NCI-H2029 treated with DMSO at 0.1 percent for 48 hours (cell line): ENCODE measurements around the gene ETFB.

ENCODE experiments used
- DNase-seq: peaks from one replicate; lab custom pipeline; 2025; lab: John Stamatoyannopoulos, UW

The ETFB gene

GRCh38 chr19:51351266-51351990, 14.8 kb downstream of the ETFB start:
- no peak for DNase-seq

- no peak for DNase-seq
These were observed 18.8 kb downstream of the ETFB start for GRCh38 chr19:51347209-51347928.

GRCh38 chr19:51346742-51347141, 19.4 kb downstream of the ETFB start:
- DNase-seq: no peak

DNA sequence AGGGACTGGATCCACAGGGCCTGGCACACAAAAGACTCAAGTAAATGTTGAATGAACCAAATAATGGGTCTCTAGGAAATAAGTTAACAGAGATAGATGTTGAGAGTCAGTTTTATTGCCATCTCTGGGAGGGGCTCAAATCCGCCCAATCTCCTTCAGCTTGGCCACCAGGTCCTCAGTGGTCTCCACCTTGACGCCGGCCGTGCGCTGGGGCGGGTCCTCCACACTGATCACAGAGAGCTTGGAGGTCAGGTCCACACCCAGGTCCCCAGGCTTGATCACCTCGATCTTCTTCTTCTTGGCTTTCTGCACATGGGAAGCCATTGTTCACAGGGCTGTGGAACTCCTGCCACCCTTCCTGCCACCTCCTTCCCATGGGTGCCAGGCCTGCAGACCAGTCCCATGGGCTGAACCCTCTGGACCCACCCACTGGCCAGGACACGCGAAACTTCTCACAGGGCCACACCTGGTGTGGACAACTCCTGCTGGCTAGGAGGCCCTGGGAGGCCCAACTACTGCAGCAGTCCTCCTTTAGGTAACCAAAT, 21.0 kb downstream of the ETFB start:
- DNase-seq: no peak

DNA sequence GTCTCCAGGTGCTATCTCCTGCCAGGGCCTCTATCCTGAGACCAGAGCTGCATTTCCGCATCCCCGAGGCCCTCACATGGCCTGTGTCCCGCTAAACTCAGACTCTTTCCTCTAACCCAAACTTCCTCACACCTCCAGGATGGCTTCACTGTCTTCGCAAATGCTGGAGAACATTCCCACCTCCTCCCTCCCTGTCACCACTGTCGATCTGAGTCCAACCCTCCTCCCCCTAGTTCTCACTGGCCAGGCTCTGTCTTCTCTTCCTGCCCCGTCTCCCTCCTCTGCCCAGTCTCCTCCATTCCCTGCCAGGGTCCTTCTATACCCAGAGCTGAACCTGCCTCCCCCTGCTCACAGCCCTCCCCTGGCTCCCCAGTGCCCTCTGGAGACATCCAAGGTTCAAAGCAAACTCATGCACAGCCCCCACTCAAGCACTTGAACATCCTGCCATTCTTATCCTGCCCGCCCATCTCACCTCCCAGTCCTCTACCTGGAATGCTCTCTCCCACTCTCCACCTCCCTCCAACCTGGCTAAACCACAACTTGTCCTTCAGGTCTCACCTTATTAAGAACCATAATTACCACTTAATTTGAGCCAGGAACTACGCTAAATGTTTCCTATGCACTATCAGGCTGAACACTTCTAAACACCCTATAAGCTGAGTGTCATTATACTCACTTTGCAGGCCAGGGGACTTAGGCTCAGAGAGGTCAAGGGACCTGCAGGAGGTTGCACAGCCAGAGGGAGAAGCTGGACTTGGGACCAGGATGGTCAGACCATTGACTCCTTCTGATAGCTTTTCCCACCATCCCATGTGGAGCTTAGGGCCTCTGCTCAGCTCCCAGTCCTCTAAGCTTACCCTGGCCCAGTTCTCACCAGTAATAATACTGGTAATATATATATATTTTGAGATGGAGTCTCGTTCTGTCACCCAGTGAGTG, 23.3 kb downstream of the ETFB start:
- DNase-seq: no peak

DNA sequence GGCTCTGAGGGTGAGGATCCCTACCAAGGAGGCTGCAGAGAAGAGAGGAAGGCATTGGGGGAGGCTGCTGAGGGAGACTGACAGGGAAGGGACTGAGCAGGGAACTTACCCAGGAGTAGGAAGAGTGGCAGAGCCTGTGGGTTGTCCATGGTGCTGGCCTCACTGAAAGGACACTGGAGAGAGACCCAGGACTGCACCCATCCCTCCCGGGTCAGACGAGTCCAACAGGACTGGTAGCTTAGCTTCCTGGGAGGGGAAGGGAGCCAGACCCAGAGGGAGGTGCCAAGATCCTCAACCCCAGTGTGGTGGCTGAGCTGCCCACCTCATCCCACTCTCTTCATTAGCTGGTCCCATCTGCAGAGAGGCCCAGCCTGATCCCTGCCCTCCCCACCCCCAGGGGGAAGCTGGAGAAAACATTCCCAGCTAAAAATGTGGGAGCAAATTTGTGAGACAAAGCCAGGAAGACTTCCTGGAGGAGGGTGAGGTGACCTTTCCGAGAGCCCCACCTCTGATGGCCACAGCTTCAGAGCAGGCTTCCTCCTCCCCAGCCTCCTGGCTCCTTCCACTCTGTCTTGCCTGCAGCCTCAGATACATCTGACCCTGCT, 24.1 kb downstream of the ETFB start, which contains the start of gene VSIG10L:
VSIG10L (minus strand) TSS at position 164 of the 605 bp plus-strand sequence; CDS start at position 149, 15 bp downstream.
- no peak for DNase-seq

DNA sequence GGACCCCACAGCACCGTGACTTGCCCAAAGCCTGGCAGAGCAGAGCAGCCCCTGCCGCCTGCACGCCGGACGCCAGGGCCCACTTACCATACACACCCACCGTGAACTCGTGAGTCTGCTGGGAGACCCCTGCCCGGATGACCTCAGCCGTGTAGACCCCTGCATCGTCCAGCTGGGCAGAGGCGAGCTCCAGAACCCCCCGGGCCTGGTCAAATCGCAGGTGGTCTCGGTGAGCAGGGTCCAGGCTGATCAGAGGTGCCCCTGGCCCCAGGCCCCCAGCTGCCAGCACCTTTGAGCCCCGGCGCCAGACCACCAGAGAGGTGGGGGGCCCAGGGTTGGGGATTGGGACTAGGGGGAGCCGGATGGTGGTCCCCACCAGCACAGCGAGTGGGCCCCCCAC, 25.1 kb downstream of the ETFB start:
- no peak for DNase-seq

GRCh38 chr19:51339687-51340656, 26.2 kb downstream of the ETFB start:
- DNase-seq: peak; percentile 56

DNA sequence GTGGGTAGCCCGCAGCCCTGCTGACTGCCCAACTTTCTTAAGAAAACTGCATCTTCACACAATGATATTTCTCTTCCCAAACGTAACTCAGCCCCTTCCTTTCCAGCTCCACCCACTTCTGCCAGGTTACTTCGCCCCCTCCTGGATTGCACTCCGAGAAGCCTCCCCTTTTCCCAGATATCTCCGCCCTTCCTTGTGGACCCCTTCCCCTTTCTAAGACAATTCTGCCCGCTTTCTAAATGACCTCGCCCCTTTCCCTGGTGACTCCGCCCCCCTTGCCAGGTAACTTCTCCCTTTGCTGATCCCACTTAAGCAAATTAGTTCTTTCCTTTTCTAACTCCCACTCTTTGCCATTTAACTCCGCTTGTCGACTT, 26.9 kb downstream of the ETFB start:
- no peak for DNase-seq

DNA sequence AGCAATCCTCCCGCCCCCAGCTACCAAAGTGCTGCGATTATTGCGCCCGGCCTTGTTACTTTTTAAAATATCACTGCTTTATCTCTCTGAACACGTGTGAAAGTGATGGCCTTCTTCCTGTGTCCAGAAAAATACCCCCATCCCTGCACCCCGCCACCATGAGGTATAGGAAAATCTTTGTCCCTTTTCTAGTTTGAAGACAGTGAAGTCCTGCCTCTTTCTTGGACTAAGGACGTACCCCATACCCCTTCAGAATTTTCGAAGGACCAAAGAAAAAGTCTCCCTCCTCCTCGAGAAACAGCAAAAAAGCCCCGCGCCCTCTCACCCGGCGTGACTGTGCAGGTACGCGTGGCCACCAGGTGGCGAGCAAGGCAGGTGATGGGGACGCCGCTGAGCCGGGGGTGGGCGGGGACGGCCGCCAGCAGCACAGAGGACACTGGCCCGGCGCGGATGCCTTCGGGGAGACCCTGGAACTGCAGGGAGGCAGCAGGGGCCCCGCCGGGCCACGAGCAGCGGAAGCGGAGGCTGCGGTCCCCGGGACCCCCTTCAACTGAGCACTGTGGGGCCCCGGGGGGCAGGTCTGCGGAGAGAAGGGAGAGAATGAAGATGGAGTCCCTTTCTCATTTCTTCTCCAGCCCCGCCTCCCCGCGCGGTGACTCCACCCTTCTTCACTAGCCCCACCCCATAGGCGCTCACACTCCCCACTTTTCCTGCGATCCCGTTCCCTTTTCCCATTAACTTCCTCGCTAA, 27.4 kb downstream of the ETFB start:
- DNase-seq: peak; percentile 30

GRCh38 chr19:51337861-51338562, 28.2 kb downstream of the ETFB start:
- DNase-seq: no peak

GRCh38 chr19:51337141-51337860, 28.9 kb downstream of the ETFB start:
- DNase-seq: no peak

DNA sequence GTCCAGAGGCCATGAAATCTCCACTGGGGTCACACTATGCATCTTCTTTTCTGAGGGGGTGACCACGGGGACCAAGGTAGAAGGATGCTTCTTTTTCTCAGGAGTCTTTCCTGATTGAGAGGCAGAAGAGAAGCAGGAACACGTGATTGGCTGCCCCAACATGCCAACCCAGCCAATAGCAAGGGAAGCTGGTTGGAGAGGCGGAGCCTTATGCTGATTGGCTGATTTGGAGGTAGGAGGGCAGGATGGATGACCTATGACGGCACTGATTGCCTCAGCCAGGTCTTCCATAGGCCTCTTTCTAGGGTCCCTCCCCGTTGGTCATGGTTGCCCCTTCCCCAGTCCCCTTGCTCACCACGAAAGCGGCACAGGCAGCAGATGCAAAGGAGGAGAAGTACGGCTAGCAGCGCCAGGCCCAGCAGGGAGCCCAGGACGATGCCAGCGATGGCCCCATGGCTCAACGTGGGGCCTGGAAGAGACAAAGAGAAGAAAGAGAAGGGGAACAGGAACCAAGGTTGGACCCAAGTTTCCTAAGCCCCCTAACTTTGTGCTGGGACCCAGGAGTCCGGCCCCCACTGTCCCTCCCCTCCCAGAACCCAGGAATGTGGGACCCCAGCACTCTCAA, 32.2 kb downstream of the ETFB start:
- no peak for DNase-seq

DNA sequence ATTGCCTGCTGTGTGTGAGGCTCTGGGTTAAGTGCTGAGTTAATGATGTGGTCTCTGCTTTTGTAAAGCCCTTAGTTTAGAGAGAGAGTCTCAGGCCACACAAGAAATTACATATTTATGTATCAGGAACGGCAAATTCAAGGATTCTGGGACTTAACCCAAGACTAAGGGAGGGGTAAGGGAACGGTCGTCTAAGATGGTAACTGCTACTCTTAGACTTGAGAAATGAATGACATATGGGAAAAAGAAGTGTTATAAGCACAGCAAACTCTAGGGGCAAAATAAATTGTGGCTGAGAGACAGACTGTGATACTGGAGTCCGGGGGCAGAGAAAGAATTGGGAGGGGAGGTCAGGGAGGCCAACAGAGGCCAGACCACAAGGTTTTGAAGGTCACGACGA, 34.5 kb downstream of the ETFB start:
- DNase-seq: no peak

DNA sequence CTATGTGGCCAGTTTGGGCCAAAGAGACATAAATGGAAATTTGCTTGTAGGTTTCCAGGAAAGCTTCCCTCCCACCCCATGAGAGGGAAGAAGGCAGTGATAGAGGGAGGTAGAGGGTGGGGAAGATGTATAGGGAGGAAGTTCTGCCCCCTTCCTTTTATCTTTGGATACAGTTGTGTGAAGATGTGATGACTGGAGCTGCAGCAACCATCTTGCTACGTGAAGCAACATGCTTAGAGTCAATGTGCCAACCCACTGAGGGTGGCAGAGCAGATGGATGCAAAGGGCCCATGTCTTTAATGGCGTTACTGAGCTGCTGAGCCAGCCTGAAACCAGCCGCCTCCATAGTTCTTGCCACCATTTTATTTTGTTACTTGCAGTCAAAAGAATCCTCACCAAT, 35.0 kb downstream of the ETFB start:
- no peak for DNase-seq

GRCh38 chr19:51330366-51330765, 35.8 kb downstream of the ETFB start:
- no peak for DNase-seq

- no peak for DNase-seq
These were observed 36.8 kb downstream of the ETFB start for GRCh38 chr19:51329411-51329810.
